ENCODE data around the gene PHF20. TPM values are rescaled to one million over a fixed set of nuclear protein-coding genes. Genes with fewer than 3 reads are reported as not detected.
"Not testable (repeated sequence)": the region's sequence is repeated elsewhere in the genome, so short reads cannot be mapped to it uniquely, and the experiment has no call there.

Gene PHF20
- total RNA-seq, 1 donor from 2014 or later: 11.4 TPM

DNA sequence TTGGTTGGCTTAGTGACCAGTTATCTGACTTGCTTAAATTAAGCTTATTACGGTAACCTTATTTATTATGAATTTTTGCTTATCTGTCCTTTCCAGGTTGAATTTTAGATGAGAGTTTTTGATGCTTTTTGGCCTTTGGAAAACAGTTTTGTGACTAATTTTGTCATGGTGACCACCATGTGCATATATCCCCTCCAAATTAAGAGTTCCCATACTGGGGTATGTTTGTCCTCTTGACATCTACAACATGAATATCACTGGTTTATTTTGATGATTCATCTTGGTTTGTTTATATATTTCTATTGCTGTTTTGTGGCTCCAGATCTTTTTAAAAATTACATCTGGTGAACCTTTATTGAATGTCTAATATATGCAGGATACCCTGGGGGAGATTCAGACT, 61.4 kb downstream of the PHF20 start:
- DNase-seq (ENCODE audit: low spot score) (no peak), ATAC-seq (no peak)

- ATAC-seq (no peak), DNase-seq (ENCODE audit: low spot score) (no peak)
Measured at GRCh38 chr20:35837577-35838195, 65.9 kb downstream of the PHF20 start.

DNA sequence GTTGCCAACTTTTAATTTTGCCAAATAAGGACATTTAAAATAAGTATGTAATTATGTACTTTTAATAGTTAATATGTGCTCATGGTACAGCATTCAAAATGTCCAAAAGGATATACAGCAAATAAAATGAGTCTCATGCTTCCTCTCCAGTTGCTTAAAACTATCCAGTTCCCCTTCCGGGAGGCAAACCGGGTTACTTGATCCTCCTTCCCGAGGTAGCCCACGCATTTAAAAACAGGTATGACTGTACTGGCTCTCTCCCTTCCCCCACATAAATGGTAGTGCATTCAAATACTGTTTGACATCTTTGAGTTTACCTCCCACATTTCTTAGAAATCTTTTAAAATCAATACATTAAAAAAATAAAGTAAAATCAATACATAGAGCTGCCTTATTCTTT, 66.4 kb downstream of the PHF20 start:
- ATAC-seq (no peak), DNase-seq (ENCODE audit: low spot score) (no peak)

DNA sequence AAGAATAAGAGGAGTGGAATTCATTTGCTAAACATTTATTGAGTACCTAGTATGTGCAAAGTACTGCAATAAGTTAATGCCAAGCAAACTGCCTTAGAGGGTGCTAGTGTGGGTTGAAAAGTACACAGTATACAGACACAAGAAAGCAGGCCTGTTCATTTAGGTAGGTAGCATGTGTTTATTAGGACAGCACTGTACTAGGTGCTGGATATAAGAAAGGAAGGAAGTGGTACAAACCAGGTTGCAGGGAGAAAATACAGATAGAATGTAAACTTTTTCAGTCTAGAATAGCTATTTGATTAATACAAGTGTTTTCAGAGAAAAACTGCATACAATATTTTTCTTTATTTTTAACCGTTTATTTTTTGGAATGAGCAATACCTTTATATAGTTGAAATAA, 68.1 kb downstream of the PHF20 start:
- no peak for DNase-seq (ENCODE audit: low spot score)

GRCh38 chr20:35840421-35840820, 68.6 kb downstream of the PHF20 start:
- DNase-seq (ENCODE audit: low spot score) (no peak), ATAC-seq (no peak)

More for the DNA sequence above, 68.1 kb downstream of the PHF20 start:
- ATAC-seq: no peak

DNA sequence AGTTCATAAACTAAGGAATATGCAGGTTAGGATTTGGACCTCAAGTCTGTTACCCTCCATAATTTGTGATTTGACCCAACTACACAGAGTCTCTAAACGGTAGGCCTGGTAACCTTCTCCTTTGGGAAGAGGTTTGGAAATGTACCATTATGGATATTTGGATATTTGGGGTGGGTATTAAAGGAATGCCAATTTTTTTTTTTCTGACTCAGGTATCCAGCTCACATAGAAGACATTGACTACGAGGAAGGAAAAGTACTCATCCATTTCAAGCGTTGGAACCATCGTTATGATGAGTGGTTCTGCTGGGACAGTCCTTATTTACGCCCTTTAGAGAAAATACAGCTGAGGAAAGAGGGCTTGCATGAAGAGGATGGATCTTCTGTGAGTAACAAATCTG, 70.5 kb downstream of the PHF20 start:
- no peak for DNase-seq (ENCODE audit: low spot score)
- no peak for ATAC-seq

- not testable (repeated sequence) for DNase-seq (ENCODE audit: low spot score); ATAC-seq
Measured at GRCh38 chr20:35843894-35844293, 72.1 kb downstream of the PHF20 start.

DNA sequence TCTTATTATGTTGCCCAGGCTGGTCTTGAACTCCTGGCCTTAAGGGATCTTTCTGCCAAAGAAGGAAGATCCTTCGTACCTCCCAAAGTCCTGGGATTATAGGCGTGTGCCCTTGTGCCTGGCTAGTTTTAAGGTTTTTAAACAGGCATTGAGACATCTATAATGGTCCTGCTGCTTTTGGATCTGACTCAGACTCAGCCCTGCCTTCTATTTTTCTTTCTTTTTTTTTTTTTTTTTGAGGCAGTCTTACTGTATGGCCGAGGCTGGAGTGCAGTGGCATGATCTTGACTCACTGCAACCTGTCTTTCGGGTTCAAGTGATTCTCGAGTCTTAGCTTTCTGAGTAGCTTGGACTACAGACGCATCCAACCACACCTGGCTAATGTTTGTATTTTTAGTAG, 73.7 kb downstream of the PHF20 start:
- no peak for ATAC-seq
- DNase-seq (ENCODE audit: low spot score): no peak

- ATAC-seq (no peak), DNase-seq (ENCODE audit: low spot score) (no peak)
Measured at GRCh38 chr20:35849706-35850105, 77.9 kb downstream of the PHF20 start.

DNA sequence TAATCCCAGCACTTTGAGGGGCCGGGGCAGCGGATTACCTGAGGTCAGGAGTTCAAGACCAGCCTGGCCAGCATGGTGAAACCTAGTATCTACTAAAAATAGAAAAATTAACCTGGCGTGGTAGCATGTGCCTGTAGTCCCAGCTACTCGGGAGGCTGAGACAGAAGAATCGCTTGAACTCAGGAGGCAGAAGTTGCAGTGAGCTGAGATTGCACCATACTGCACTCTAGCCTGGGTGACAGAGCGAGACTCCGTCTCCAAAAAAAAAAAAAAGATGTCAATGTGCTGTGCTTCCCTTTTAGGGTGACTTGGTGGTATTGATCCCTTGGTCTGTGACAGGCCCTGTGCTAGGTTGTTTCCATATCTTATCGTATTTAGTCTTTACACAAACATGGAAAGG, 79.8 kb downstream of the PHF20 start:
- not testable (repeated sequence) for ATAC-seq; DNase-seq (ENCODE audit: low spot score)

DNA sequence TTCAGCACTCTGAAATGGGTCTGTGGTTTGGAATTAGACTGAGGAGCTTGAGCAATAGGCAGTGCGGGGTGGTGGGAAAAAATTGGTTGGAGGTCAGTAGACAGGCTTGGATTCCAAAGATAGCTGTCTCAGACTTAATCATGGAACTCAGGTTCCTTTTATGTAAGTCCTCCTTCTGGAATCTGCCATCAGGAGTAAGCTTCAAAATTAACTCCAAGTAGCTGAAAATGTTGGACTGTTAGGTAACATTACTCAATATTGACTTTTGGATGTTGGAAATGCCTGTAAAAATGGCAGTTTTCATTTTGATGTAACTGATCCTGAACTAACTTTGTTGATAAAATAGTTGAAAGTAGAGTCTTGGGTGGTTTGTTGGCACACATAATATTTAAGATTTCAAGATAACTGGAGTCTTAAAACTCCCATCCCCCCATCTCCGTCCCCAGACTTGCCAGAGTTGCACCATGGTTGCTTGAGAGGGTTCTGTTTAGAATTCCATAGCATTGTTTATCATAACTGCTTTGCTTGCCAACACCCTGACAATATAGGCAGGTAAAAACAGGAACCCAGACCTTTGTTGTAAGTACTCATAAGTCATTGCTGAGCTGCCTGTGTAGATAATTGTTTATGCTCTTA, 83.0 kb downstream of the PHF20 start:
- peak; percentile 56 for ATAC-seq
- DNase-seq (ENCODE audit: low spot score): no peak

- DNase-seq (ENCODE audit: low spot score); ATAC-seq: not testable (repeated sequence)
Measured at GRCh38 chr20:35855641-35856040, 83.8 kb downstream of the PHF20 start.

DNA sequence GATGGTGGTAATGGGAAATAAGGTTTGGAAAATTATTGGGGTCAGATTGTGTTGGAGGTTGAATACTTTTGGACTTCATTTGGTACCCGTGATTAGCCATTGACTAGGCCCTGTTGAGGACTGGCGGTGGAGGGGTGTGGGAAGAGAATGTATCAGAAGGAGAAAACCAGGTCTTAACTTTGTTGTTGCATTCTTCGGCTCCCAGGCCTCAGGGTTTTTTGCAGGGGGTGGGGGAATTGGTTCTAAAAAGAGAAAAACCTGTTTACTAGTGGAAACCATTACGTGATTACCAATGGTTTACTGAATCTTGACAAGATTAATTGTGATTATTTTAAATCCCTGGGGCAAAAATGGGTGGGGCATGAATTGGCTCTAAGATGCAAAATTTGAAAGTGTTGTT, 85.1 kb downstream of the PHF20 start:
- no peak for DNase-seq (ENCODE audit: low spot score)
- no peak for ATAC-seq

- DNase-seq (ENCODE audit: low spot score) (no peak), ATAC-seq (no peak)
Measured at GRCh38 chr20:35866418-35867202, 94.8 kb downstream of the PHF20 start.

DNA sequence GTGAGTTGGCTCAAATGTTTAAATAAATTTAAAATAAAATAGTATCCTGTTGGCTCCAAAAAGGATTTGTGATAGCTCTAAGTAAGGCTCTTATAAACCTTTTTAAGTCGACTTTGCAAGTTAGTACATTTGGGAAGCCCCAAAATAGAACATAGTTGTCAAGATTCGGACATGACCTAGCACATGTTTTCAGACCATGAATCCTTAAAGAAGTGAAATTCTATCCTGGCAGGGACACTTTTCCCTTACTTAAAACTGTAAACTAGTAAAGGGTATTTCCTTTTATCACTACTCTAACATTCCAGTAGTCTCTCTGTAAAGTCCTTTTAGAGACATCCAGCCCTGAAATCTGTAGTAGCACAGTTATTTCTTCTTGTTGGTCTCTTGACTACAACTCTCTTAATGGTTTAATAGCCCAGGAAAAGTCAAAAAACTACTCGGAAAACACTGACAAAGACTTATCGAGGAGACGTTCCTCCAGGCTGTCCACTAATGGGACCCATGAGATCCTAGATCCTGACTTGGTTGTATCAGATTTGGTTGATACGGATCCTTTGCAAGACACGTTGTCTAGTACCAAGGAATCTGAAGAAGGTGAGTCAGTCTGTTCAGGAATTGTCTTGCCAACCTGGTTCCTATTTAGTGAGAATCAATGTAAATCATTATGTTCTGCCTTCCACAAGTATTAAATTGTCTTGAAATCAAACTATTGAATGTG, 98.9 kb downstream of the PHF20 start:
- ATAC-seq (no peak), DNase-seq (ENCODE audit: low spot score) (no peak)

- DNase-seq (ENCODE audit: low spot score) (no peak), ATAC-seq (peak; percentile 33)
Measured at GRCh38 chr20:35871259-35871771, 99.5 kb downstream of the PHF20 start.

DNA sequence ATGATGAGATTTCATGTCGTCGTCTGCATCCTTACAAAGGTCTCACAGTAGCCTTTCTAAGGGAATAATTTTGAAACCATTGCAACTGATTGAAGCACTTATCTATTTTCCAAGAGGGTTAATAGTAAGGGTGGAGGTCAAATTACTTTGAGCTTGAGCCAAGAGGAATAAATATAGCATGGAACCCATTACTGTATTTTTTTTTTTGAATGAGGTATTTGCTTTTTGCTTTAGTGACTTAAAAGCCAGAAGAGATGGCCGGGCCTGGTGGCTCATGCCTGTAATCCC, 104.2 kb downstream of the PHF20 start:
- DNase-seq (ENCODE audit: low spot score) (no peak), ATAC-seq (no peak)

- DNase-seq (ENCODE audit: low spot score) (no peak), ATAC-seq (no peak)
Measured at GRCh38 chr20:35877611-35878010, 105.8 kb downstream of the PHF20 start.

DNA sequence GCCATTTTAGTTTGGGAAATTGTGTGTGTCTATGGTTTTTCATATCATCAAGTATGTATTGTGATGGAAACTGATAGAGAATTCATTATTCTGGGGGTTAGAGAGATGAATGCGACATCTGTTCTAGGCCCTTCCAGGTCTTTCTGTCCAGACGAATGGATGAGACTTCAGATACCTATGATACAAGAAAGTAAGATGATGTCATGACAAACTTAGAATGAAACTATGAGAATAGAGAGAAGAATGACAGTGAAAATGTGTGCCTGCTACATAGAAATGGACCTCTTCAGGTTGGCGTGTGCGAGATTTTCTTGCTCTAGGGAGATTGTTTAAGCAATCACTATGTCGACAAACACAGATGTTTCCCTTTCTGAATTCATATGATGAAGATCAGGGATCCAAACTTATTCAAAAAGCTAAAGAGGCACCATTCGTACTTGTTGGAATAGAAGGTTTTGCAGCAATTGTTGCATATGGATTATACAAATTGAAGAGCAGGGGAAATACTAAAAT, 106.4 kb downstream of the PHF20 start:
- DNase-seq (ENCODE audit: low spot score): no peak
- no peak for ATAC-seq

GRCh38 chr20:35881676-35882075, 109.9 kb downstream of the PHF20 start:
- ATAC-seq (no peak), DNase-seq (ENCODE audit: low spot score) (no peak)
